Measurements from ENCODE around the gene TUB. TPM values are rescaled to one million over a fixed set of nuclear protein-coding genes. Genes with fewer than 3 reads are reported as not detected.
A peak's percentile ranks its signal among the peaks of the same experiment; 100 is the strongest.

The TUB gene
- total and polyA plus RNA-seq, 2 donors from 2014 or later, result 5.9 to 6.8 TPM

DNA sequence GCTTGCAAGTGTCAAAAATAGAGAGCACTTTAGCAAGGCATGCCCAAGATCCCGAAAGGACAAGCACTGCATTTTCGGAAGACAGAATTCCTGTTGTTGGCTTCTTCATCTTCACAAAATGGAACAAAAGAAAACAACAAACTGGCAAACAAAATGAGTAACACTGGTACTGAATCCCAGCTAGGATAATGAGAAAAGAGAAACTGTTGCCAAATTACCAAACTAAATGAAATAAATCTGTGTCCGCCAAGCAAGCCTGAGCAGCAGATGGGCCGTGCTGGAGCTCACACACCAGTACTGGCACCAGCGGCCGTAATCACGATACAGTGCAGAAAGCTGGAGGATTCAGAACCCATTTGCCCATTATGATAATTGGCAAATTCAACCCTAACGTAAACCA, 30.6 kb downstream of the TUB start:
- intact Hi-C loops (cut with DNase I), result no loop called here
- FAIRE-seq, result no peak
- TF ChIP-seq, protein P1, sequence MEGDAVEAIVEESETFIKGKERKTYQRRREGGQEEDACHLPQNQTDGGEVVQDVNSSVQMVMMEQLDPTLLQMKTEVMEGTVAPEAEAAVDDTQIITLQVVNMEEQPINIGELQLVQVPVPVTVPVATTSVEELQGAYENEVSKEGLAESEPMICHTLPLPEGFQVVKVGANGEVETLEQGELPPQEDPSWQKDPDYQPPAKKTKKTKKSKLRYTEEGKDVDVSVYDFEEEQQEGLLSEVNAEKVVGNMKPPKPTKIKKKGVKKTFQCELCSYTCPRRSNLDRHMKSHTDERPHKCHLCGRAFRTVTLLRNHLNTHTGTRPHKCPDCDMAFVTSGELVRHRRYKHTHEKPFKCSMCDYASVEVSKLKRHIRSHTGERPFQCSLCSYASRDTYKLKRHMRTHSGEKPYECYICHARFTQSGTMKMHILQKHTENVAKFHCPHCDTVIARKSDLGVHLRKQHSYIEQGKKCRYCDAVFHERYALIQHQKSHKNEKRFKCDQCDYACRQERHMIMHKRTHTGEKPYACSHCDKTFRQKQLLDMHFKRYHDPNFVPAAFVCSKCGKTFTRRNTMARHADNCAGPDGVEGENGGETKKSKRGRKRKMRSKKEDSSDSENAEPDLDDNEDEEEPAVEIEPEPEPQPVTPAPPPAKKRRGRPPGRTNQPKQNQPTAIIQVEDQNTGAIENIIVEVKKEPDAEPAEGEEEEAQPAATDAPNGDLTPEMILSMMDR (IDR thresholded peaks at IDR 0.05; ENCODE audit: borderline replicate concordance, extremely low read depth, insufficient read depth), result no peak

DNA sequence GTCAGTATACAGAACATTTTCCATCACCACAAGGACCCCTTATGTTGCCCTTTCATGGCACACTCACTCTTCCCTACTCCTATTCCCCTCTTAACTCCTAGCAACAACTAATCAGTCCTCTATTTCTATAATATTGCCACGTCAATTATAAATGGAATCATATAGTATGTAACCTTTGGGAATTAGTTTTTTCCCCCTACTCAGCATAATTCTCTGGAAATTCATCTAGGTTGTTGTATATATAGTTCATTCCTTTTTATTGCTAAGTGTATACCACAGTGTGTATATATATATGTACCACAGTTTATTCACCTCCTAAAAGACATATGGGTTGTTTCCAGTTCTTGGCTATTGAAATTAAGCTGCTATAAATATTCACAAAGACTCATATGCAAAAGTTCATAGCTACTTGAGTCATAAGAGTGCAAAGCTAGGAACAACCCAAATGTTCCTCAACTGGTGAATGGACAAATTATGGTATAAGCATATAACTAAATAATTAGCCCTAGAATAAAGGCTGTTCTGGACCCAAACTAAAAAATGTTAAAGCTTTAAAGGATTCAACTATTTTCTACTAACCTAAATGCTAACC, 41.3 kb downstream of the TUB start:
- no peak overlapping the region for H3K9ac ChIP-seq (ENCODE audit: low read length in 3 of 3)
- no peaks in the 10 kb centered on the region for H3K4me1 ChIP-seq (ENCODE audit: control insufficient read depth in 2 of 3, insufficient read depth in 2 of 3, low read depth in 1 of 3, low read length in 3 of 3)
- FAIRE-seq (no peak), DNase-seq (no peak)
- intact Hi-C loops (cut with DNase I), result no loop called here
- H3K36me3 ChIP-seq (ENCODE audit: control insufficient read depth in 2 of 3, insufficient read depth in 3 of 3, low read length in 3 of 3), result no peaks in the 10 kb centered on the region
- H3K4me3 ChIP-seq (ENCODE audit: low read length in 3 of 3), result no peak overlapping the region
- H3K27me3 ChIP-seq (ENCODE audit: control insufficient read depth, insufficient read depth, low read length), result no peaks in the 10 kb centered on the region
- no peak overlapping the region for H3K27ac ChIP-seq (ENCODE audit: low read depth in 2 of 2, low read length in 2 of 2)
- no peaks in the 10 kb centered on the region for H3K9me3 ChIP-seq (ENCODE audit: control insufficient read depth in 2 of 3, insufficient read depth in 1 of 3, low read length in 3 of 3)
- TF ChIP-seq, protein P1 (IDR thresholded peaks at IDR 0.05; ENCODE audit: borderline replicate concordance, extremely low read depth, insufficient read depth), result no peak

More for the DNA sequence above, 30.6 kb downstream of the TUB start:
- Histone ChIP-seq H3K4me3 (ENCODE audit: low read length in 3 of 3) (no peak overlapping the region), H3K4me1 (ENCODE audit: control insufficient read depth in 2 of 3, insufficient read depth in 2 of 3, low read depth in 1 of 3, low read length in 3 of 3) (no peaks in the 10 kb centered on the region), H3K36me3 (ENCODE audit: control insufficient read depth in 2 of 3, insufficient read depth in 3 of 3, low read length in 3 of 3) (peaks cover 0 to 12% (median 6%) of the 10 kb centered on the region in 3 donors), H3K27ac (ENCODE audit: low read depth in 2 of 2, low read length in 2 of 2) (no peak overlapping the region), H3K9me3 (ENCODE audit: control insufficient read depth in 2 of 3, insufficient read depth in 1 of 3, low read length in 3 of 3) (peaks cover 0 to 5% (median 0%) of the 10 kb centered on the region in 3 donors), H3K27me3 (ENCODE audit: control insufficient read depth, insufficient read depth, low read length) (no peaks in the 10 kb centered on the region), H3K9ac (ENCODE audit: low read length in 3 of 3) (no peak overlapping the region)
- no peak for DNase-seq

DNA sequence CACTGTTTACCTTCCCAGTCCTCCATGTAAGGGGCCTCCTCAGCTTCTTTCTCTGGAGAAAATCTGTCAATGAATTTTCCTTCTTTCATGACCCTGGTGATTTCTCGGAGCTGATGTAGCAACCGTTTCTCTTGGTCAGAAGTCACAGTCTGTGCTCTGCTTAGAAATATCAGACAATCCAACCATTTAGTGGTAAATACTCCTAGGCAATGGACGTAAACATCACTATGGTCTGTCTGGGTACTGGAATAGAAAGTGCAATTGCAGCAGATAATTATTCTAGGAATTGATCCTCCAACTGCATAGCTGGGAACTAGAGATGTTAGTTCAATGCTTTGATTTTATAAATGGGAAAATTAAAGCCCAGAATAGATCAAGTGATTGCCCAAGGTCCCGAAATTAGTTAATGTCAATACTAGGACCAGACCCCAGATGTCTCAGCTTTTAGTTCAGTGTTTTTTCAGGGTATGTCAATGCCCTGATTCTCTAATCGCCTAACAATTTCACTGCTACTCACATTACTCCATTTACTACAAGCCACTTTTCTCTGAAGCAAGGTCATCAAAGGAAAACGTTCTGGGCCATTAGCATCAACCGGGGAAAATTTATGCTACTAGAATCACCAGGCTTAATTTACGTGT, 45.8 kb downstream of the TUB start:
- TF ChIP-seq, protein P1 (IDR thresholded peaks at IDR 0.05; ENCODE audit: borderline replicate concordance, extremely low read depth, insufficient read depth), result no peak
- DNase-seq (peak in 2 of 5 donors; percentile 40 to 62), FAIRE-seq (no peak)
- Histone ChIP-seq H3K27ac (ENCODE audit: low read depth in 2 of 2, low read length in 2 of 2) (no peak overlapping the region), H3K36me3 (ENCODE audit: control insufficient read depth in 2 of 3, insufficient read depth in 3 of 3, low read length in 3 of 3) (no peaks in the 10 kb centered on the region), H3K4me1 (ENCODE audit: control insufficient read depth in 2 of 3, insufficient read depth in 2 of 3, low read depth in 1 of 3, low read length in 3 of 3) (no peaks in the 10 kb centered on the region), H3K4me3 (ENCODE audit: low read length in 3 of 3) (no peak overlapping the region), H3K27me3 (ENCODE audit: control insufficient read depth, insufficient read depth, low read length) (no peaks in the 10 kb centered on the region), H3K9ac (ENCODE audit: low read length in 3 of 3) (no peak overlapping the region), H3K9me3 (ENCODE audit: control insufficient read depth in 2 of 3, insufficient read depth in 1 of 3, low read length in 3 of 3) (no peaks in the 10 kb centered on the region)
- intact Hi-C loops (cut with DNase I), result no loop called here

All from kidney (tissue), 14 donors.